HCT116 (cell line): ENCODE results near the gene RASSF3. TPM values are rescaled to one million over a fixed set of nuclear protein-coding genes. Genes with fewer than 3 reads are reported as not detected.

Source experiments
- ATAC-seq: fragments of 200-7000 bp; cut with Tn5 transposase; 2 replicates; pipeline ENCODE4 v1.9.1; 2020; ENCODE audit warnings: mild to moderate bottlenecking, moderate library complexity
- BruUV-seq: library from RNA; stranded (reverse); fragments of 400-500 nt; replicated peaks from 2 replicates; lab custom pipeline; 2021; lab: Mats Ljungman, UMichigan
- CTCF ChIA-PET: fragments of 300-600 bp; sonication (Branson Sonifier 250); formaldehyde crosslinking; loops from one replicate; lab custom pipeline; 2021; ENCODE audit warnings: antibody characterized with exemption; lab: Charles Lee
- POLR2A ChIA-PET: fragments of 300-600, 350-600 bp; sonication (Branson Sonifier 250); formaldehyde crosslinking; loops from one replicate; lab custom pipeline; 2021; ENCODE audit warnings: antibody characterized with exemption; lab: Charles Lee
- RAD21 ChIA-PET, 2 experiments: fragments of 300-600 bp; sonication (Branson Sonifier 250); formaldehyde crosslinking; loops; one replicate each; lab custom pipeline; 2023; ENCODE audit warnings: low total read pairs in 2 of 2; ENCODE audit not compliant: uncharacterized antibody in 2 of 2, unreplicated experiment in 2 of 2, low non-redundant PET in 1 of 2; lab: Charles Lee
- DNase-seq: peaks from one replicate; pipeline ENCODE4 v3.0.0-alpha.2; 2010; ENCODE audit warnings: low read depth, low spot score
- H2AFZ ChIP-seq: fragments of 200-600 bp; shearing (Covaris generic), sonication (generic); 2 replicates; pipeline ENCODE4 v1.6.1; 2017; ENCODE audit warnings: low read depth, mixed run types, mixed read lengths, antibody characterized with exemption, low read length; ENCODE audit not compliant: poor library complexity, severe bottlenecking
- H3K27ac ChIP-seq: 2 replicates; pipeline ENCODE4 v1.5.1; 2012; ENCODE audit warnings: low read depth, low read length
- H3K27me3 ChIP-seq: fragments of 200-600 bp; sonication (generic); 2 replicates; pipeline ENCODE4 v1.6.1; 2016; ENCODE audit warnings: mixed run types, low read length, mixed read lengths; ENCODE audit not compliant: insufficient read depth
- H3K36me3 ChIP-seq, 2 experiments: fragments of 200-500 bp in 1 of 2; fragments of 200-600 bp in 1 of 2; sonication (Bioruptor generic) in 1 of 2; sonication (generic) in 1 of 2; 2 replicates each; pipeline versions ENCODE4 v1.5.1 to v1.6.1; 2014 to 2016; ENCODE audit warnings: low read length in 2 of 2, inconsistent platforms in 1 of 2, mixed read lengths in 1 of 2, mixed run types in 1 of 2; ENCODE audit not compliant: insufficient read depth in 2 of 2, control insufficient read depth in 1 of 2
- H3K4me1 ChIP-seq, 2 experiments: fragments of 200-600 bp in 1 of 2; sonication (generic) in 1 of 2; 2 replicates each; pipeline versions ENCODE4 v1.5.1 to v1.6.1; 2012 to 2017; ENCODE audit warnings: low read length in 2 of 2, inconsistent platforms in 1 of 2, mild to moderate bottlenecking in 1 of 2, mixed read lengths in 1 of 2, mixed run types in 1 of 2, moderate library complexity in 1 of 2; ENCODE audit not compliant: insufficient read depth in 2 of 2, control insufficient read depth in 1 of 2
- H3K4me2 ChIP-seq: fragments of 200-600 bp; sonication (generic); 2 replicates; pipeline ENCODE4 v1.6.1; 2017; ENCODE audit warnings: mixed run types, low read length, mixed read lengths
- H3K4me3 ChIP-seq, 2 experiments: fragments of 200-600 bp in 1 of 2; sonication (generic) in 1 of 2; replicated peaks in 1 of 2; 2 replicates each; pipeline ENCODE4 v1.5.1; 2011 to 2016; ENCODE audit warnings: low read length in 2 of 2, control low read depth in 1 of 2, low read depth in 1 of 2, mild to moderate bottlenecking in 1 of 2, mixed read lengths in 1 of 2, mixed run types in 1 of 2
- H3K79me2 ChIP-seq: fragments of 200-600 bp; sonication (generic); 2 replicates; pipeline ENCODE4 v1.6.1; 2017; ENCODE audit warnings: mild to moderate bottlenecking, mixed run types, low read length, moderate library complexity, mixed read lengths; ENCODE audit not compliant: insufficient read depth
- H3K9ac ChIP-seq: fragments of 200-600 bp; sonication (generic); 2 replicates; pipeline ENCODE4 v1.6.1; 2016; ENCODE audit warnings: low read length, mixed read lengths
- H3K9me2 ChIP-seq: fragments of 200-600 bp; sonication (generic), shearing (Covaris generic); 2 replicates; pipeline ENCODE4 v1.6.1; 2017; ENCODE audit warnings: mixed run types, mild to moderate bottlenecking, moderate library complexity; ENCODE audit not compliant: insufficient read depth
- H3K9me3 ChIP-seq, 2 experiments: fragments of 200-500 bp in 1 of 2; fragments of 200-600 bp in 1 of 2; sonication (Bioruptor generic) in 1 of 2; sonication (generic) in 1 of 2; 2 replicates each; pipeline ENCODE4 v1.6.1; 2014 to 2017; ENCODE audit warnings: low read length in 2 of 2, mixed read lengths in 2 of 2, inconsistent platforms in 1 of 2, low read depth in 1 of 2, mild to moderate bottlenecking in 1 of 2, mixed run types in 1 of 2, moderate library complexity in 1 of 2; ENCODE audit not compliant: control insufficient read depth in 1 of 2, insufficient read depth in 1 of 2
- H4K20me1 ChIP-seq: fragments of 200-600 bp; sonication (generic), shearing (Covaris generic); 2 replicates; pipeline ENCODE4 v1.6.1; 2017; ENCODE audit warnings: mixed run types, mild to moderate bottlenecking, moderate library complexity; ENCODE audit not compliant: insufficient read depth
- EZH2 ChIP-seq: fragments of 200-600 bp; sonication (generic); IDR thresholded peaks from 2 replicates; pipeline ENCODE4 v1.6.1; 2017; ENCODE audit warnings: antibody characterized with exemption, mixed run types
- JUND ChIP-seq: IDR thresholded peaks from 2 replicates; pipeline ENCODE4 v1.6.1; 2012
- POLR2A ChIP-seq: IDR thresholded peaks from 2 replicates; pipeline ENCODE4 v1.7.0; 2011; ENCODE audit warnings: borderline replicate concordance; ENCODE audit not compliant: insufficient read depth, insufficient read length; ENCODE audit errors: extremely low read depth
- RAD21 ChIP-seq: IDR thresholded peaks from 2 replicates; pipeline ENCODE4 v1.6.1; 2012; ENCODE audit warnings: low read depth, mild to moderate bottlenecking
- TCF7L2 ChIP-seq: IDR thresholded peaks from 2 replicates; pipeline ENCODE4 v1.7.0; 2011; ENCODE audit warnings: borderline replicate concordance, inconsistent platforms; ENCODE audit not compliant: insufficient read depth, insufficient read length; ENCODE audit errors: extremely low read depth
- intact Hi-C: fragments of 100-400 bp; cut with micrococcal nuclease; formaldehyde crosslinking; loops from 2 replicates; pipeline ENCODE4 v1.10.0; 2022
- total RNA-seq: library from RNA; stranded (reverse); gene quantifications from one replicate; pipeline ENCODE4 v1.2.1, GENCODE V29; 2021; ENCODE audit not compliant: unreplicated experiment

RASSF3 gene
- total RNA-seq, 1 experiment from 2014 or later: 67.1 TPM

- TF ChIP-seq JUND: no peak
- no peak for TF ChIP-seq EZH2
- TF ChIP-seq, all 23 proteins: peak for 0
These were observed 55.2 kb downstream of the RASSF3 start (continued) for GRCh38 chr12:64665514-64665913.

GRCh38 chr12:64666054-64666914 lies 56.0 kb downstream of the RASSF3 start:
- no TSS peak for BruUV-seq
- no peaks in the 10 kb centered on the region for H3K36me3 ChIP-seq
- peaks cover 39 to 68% of the 10 kb centered on the region in 2 experiments for H3K4me1 ChIP-seq
- no peaks in the 10 kb centered on the region for H3K9me3 ChIP-seq
- ChIA-PET POLR2A (interaction anchor here (1.0 kb wide), 1 partner anchor 57 kb away, joined by 3 read pairs; no protein-coding TSS in a partner anchor), RAD21 (no interaction called here), CTCF (no interaction called here)
- no peaks in the 10 kb centered on the region for H3K27me3 ChIP-seq
- peaks cover 81% of the 10 kb centered on the region for H3K79me2 ChIP-seq
- H2AFZ ChIP-seq: no peak overlapping the region
- no peak for ATAC-seq
- no peak overlapping the region; the same call in 1 of the 2 replicates for H3K4me2 ChIP-seq
- H4K20me1 ChIP-seq: no peaks in the 10 kb centered on the region; the same call in 1 of the 2 replicates
- TF ChIP-seq RAD21 (no peak), JUND (no peak), TCF7L2 (no peak)
- intact Hi-C loops: no loop called here
- H3K27ac ChIP-seq: no peak overlapping the region
- H3K4me3 ChIP-seq: no peak overlapping the region
- no peak overlapping the region for H3K9ac ChIP-seq
- DNase-seq: no peak
- no peaks in the 10 kb centered on the region for H3K9me2 ChIP-seq

GRCh38 chr12:64667793-64668192 lies 57.5 kb downstream of the RASSF3 start:
- RAD21 ChIA-PET: no interaction called here
- POLR2A ChIA-PET: interaction anchor here (1.5 kb wide), 1 partner anchor 59 kb away, joined by 5 read pairs; no protein-coding TSS in a partner anchor
- no peak overlapping the region for H3K9ac ChIP-seq
- no peaks in the 10 kb centered on the region; the same call in 1 of the 2 replicates for H4K20me1 ChIP-seq
- H3K4me3 ChIP-seq: no peak overlapping the region
- intact Hi-C loops: no loop called here
- no peaks in the 10 kb centered on the region for H3K9me3 ChIP-seq
- no peak overlapping the region for H2AFZ ChIP-seq
- no peak for ATAC-seq
- no peak overlapping the region for H3K27ac ChIP-seq
- H3K79me2 ChIP-seq: peaks cover 90% of the 10 kb centered on the region
- no peak overlapping the region for H3K4me2 ChIP-seq
- peaks cover 54 to 78% of the 10 kb centered on the region in 2 experiments for H3K4me1 ChIP-seq
- DNase-seq: no peak
- no peak for TF ChIP-seq POLR2A
- TF ChIP-seq RAD21: no peak
- H3K9me2 ChIP-seq: no peaks in the 10 kb centered on the region
- no peaks in the 10 kb centered on the region for H3K27me3 ChIP-seq
- H3K36me3 ChIP-seq: no peaks in the 10 kb centered on the region
- BruUV-seq: no TSS peak
- CTCF ChIA-PET: no interaction called here
